HepG2 (cell line): ENCODE measurements around the gene MAP3K2. TPM values are rescaled to one million over a fixed set of nuclear protein-coding genes. Genes with fewer than 3 reads are reported as not detected.

Experiments
- ATF1 ChIP-seq: IDR thresholded peaks from 2 replicates; pipeline ENCODE4 v1.6.1; 2016; ENCODE audit warnings: mild to moderate bottlenecking, control low read depth
- CC2D1A ChIP-seq: sonication (generic); formaldehyde crosslinking; IDR thresholded peaks from 2 replicates; pipeline ENCODE4 v1.8.1; 2023; ENCODE audit warnings: mild to moderate bottlenecking, missing genetic modification reagents
- CENPX ChIP-seq: sonication (generic); formaldehyde crosslinking; IDR thresholded peaks from 2 replicates; pipeline ENCODE4 v1.9.0; 2021; ENCODE audit warnings: mild to moderate bottlenecking, missing genetic modification reagents, moderate library complexity
- ERF ChIP-seq: IDR thresholded peaks from 2 replicates; pipeline ENCODE4 v1.6.1; 2018; ENCODE audit warnings: missing biosample characterization, missing genetic modification reagents
- FOXM1 ChIP-seq: sonication (generic); formaldehyde crosslinking; IDR thresholded peaks from 2 replicates; pipeline ENCODE4 v1.5.0; 2020; ENCODE audit warnings: missing genetic modification reagents
- KDM2A ChIP-seq: sonication (generic); formaldehyde crosslinking; IDR thresholded peaks from 2 replicates; pipeline ENCODE4 v1.4.0; 2020; ENCODE audit warnings: low read depth, missing genetic modification reagents, borderline replicate concordance
- KDM6A ChIP-seq: IDR thresholded peaks from 2 replicates; pipeline ENCODE4 v1.6.1; 2016; ENCODE audit warnings: low read depth
- RBM22 ChIP-seq: fragments of 200-400 bp; formaldehyde crosslinking; optimal IDR thresholded peaks from 2 replicates; pipeline ENCODE3; 2017; ENCODE audit warnings: mild to moderate bottlenecking, low read length, moderate library complexity
- SMAD3 ChIP-seq: sonication (generic); formaldehyde crosslinking; IDR thresholded peaks from 2 replicates; pipeline ENCODE4 v1.4.0; 2020; ENCODE audit warnings: missing genetic modification reagents
- SNAPC2 ChIP-seq: sonication (generic); formaldehyde crosslinking; IDR thresholded peaks from 2 replicates; pipeline ENCODE4 v1.8.1; 2022; ENCODE audit warnings: mild to moderate bottlenecking, missing genetic modification reagents
- SNRNP70 ChIP-seq: fragments of 200-400 bp; formaldehyde crosslinking; IDR thresholded peaks from 2 replicates; pipeline ENCODE4 v1.6.1; 2017; ENCODE audit warnings: mild to moderate bottlenecking, low read depth, low read length, moderate library complexity
- SRF ChIP-seq: IDR thresholded peaks from 2 replicates; pipeline ENCODE4 v1.6.1; 2011; ENCODE audit warnings: mild to moderate bottlenecking, low read depth, low read length, moderate library complexity
- ZNF101 ChIP-seq: sonication (generic); formaldehyde crosslinking; IDR thresholded peaks from 2 replicates; pipeline ENCODE4 v1.4.0; 2020; ENCODE audit warnings: mild to moderate bottlenecking, low read depth, missing genetic modification reagents, borderline replicate concordance
- ZNF235 ChIP-seq: sonication (generic); formaldehyde crosslinking; IDR thresholded peaks from 2 replicates; pipeline ENCODE4 v1.8.1; 2023; ENCODE audit warnings: mild to moderate bottlenecking, missing genetic modification reagents, borderline replicate concordance
- ZNF501 ChIP-seq: sonication (generic); formaldehyde crosslinking; IDR thresholded peaks from 2 replicates; pipeline ENCODE4 v1.5.1; 2020; ENCODE audit warnings: mild to moderate bottlenecking, moderate library complexity, missing genetic modification reagents
- ZNF607 ChIP-seq: sonication (generic); formaldehyde crosslinking; IDR thresholded peaks from 2 replicates; pipeline ENCODE4 v1.5.1; 2020; ENCODE audit warnings: missing genetic modification reagents, mild to moderate bottlenecking, borderline replicate concordance
- ZNF678 ChIP-seq: sonication (generic); formaldehyde crosslinking; IDR thresholded peaks from 2 replicates; pipeline ENCODE4 v1.4.0; 2020; ENCODE audit warnings: mild to moderate bottlenecking, missing genetic modification reagents
- ZNF780A ChIP-seq: sonication (generic); formaldehyde crosslinking; IDR thresholded peaks from 2 replicates; pipeline ENCODE4 v1.8.0; 2022; ENCODE audit warnings: mild to moderate bottlenecking, missing genetic modification reagents, moderate library complexity
- ZNF782 ChIP-seq: sonication (generic); formaldehyde crosslinking; IDR thresholded peaks from 2 replicates; pipeline ENCODE4 v1.4.0; 2020; ENCODE audit warnings: missing genetic modification reagents, mild to moderate bottlenecking, borderline replicate concordance
- polyA plus RNA-seq, 8 experiments: library from polyadenylated mRNA; depleted of rRNA in 3 of 8; stranded (reverse) in 7 of 8; unstranded in 1 of 8; fragments of >200 nt; fragmentation: Illumina TruSeq in 4 of 8; extraction: Trizol in 4 of 8; gene quantifications; 2 replicates each; pipeline versions ENCODE4 v1.2.1 to v1.2.3, GENCODE V29; 2011 to 2016; ENCODE audit warnings: low read depth in 4 of 8, missing spikeins in 1 of 8, mixed read lengths in 1 of 8; ENCODE audit not compliant: insufficient read depth in 1 of 8
- total RNA-seq, 5 experiments: library from RNA; depleted of rRNA; stranded (reverse); fragments of >200 nt; fragmentation: Illumina TruSeq; extraction: Trizol; gene quantifications; 2 replicates each; pipeline ENCODE4 v1.2.3, GENCODE V29; 2016; ENCODE audit warnings: low read depth in 1 of 5
- TF ChIP-seq, protein P1 (sequence below): sonication (generic); formaldehyde crosslinking; conservative IDR thresholded peaks from 2 replicates; pipeline ENCODE4 v1.4.0; 2020; ENCODE audit warnings: missing genetic modification reagents
- TF ChIP-seq, protein P2 (sequence below): IDR thresholded peaks from 2 replicates; pipeline ENCODE4 v1.6.1; 2016; ENCODE audit warnings: missing compliant biosample characterization, missing genetic modification reagents, borderline replicate concordance
- TF ChIP-seq, protein P3 (sequence below): IDR thresholded peaks from 2 replicates; pipeline ENCODE4 v1.6.1; 2016; ENCODE audit warnings: missing compliant biosample characterization, missing genetic modification reagents, borderline replicate concordance

The MAP3K2 gene
- total and polyA plus RNA-seq, 2 of the 13 experiments (the other 11 are each of a cell fraction or from before 2014, with no cell fraction given), result 12.2 to 37.2 TPM

DNA sequence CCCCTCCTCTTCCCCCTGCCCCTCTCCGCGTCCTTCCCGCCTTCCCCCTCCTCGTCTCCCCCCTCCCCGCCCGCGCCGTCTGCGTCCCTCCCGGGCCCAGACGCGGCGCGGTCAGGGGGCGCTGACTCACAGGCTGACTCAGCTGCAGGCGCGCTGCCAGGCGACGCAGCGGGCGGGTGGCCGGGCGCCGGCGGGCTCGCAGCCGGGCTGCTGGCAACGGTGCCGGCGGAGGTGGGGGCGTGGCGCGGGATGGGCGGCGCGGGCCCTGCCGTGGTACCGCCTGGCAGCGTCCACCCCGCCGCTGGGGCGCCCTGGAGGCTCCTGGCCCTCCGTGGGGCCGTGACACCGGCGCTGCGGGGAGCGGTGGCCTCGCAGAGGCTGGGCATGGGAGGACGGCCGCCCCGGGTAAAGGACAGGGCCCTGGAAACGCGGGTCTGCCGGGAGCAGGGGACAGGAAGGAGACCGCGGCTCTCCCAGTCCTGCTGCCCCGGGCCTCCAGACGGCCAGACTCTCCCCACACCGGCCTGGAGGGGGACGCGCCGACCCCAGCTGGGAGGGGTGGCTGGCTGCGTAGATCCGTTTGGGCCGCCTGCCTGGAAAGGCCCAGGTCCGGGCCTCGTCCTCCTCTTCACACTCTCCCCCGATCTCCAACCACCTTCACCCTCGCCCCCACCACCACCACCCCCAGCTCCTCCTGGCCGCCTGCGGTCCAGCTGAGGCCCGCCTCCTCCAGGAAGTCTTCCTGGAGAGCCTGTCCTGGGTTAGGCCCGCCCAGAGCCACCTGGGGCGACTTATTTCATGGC, 20.4 kb upstream of the MAP3K2 start (continued):
- no peak for TF ChIP-seq SNAPC2 (CRISPR knock-in tag)
- TF ChIP-seq ERF (CRISPR knock-in tag), result peak; percentile 34; the same call in 1 of the 2 replicates
- TF ChIP-seq ZNF782 (CRISPR knock-in tag), result peak; percentile 51; the same call in 1 of the 2 replicates
- no peak for TF ChIP-seq ZNF780A (CRISPR knock-in tag)
- peak; percentile 63; the same call in 1 of the 2 replicates for TF ChIP-seq KDM2A (CRISPR knock-in tag)
- TF ChIP-seq ZNF678 (CRISPR knock-in tag), result no peak
- no peak for TF ChIP-seq SNRNP70
- TF ChIP-seq ATF1 (CRISPR knock-in tag), result no peak
- no peak for TF ChIP-seq ZNF501
- 0 out of 2 replicates have a peak, but pooled peaks have one; percentile 32 for TF ChIP-seq ZNF607
- TF ChIP-seq ZNF235, result 0 out of 2 replicates have a peak, but pooled peaks have one; percentile 84
- TF ChIP-seq, protein P1, sequence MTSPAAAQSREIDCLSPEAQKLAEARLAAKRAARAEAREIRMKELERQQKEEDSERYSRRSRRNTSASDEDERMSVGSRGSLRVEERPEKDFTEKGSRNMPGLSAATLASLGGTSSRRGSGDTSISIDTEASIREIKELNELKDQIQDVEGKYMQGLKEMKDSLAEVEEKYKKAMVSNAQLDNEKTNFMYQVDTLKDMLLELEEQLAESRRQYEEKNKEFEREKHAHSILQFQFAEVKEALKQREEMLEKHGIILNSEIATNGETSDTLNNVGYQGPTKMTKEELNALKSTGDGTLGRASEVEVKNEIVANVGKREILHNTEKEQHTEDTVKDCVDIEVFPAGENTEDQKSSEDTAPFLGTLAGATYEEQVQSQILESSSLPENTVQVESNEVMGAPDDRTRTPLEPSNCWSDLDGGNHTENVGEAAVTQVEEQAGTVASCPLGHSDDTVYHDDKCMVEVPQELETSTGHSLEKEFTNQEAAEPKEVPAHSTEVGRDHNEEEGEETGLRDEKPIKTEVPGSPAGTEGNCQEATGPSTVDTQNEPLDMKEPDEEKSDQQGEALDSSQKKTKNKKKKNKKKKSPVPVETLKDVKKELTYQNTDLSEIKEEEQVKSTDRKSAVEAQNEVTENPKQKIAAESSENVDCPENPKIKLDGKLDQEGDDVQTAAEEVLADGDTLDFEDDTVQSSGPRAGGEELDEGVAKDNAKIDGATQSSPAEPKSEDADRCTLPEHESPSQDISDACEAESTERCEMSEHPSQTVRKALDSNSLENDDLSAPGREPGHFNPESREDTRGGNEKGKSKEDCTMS (CRISPR knock-in tag), result no peak
- TF ChIP-seq, protein P2, sequence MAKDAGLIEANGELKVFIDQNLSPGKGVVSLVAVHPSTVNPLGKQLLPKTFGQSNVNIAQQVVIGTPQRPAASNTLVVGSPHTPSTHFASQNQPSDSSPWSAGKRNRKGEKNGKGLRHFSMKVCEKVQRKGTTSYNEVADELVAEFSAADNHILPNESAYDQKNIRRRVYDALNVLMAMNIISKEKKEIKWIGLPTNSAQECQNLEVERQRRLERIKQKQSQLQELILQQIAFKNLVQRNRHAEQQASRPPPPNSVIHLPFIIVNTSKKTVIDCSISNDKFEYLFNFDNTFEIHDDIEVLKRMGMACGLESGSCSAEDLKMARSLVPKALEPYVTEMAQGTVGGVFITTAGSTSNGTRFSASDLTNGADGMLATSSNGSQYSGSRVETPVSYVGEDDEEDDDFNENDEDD (CRISPR knock-in tag), result peak; percentile 87; the same call in 1 of the 2 replicates
- TF ChIP-seq SMAD3, result 0 out of 2 replicates have a peak, but pooled peaks have one; percentile 10
- TF ChIP-seq CC2D1A (CRISPR knock-in tag), result no peak
- TF ChIP-seq RBM22, result no peak
- no peak for TF ChIP-seq SRF
- TF ChIP-seq, protein P3, sequence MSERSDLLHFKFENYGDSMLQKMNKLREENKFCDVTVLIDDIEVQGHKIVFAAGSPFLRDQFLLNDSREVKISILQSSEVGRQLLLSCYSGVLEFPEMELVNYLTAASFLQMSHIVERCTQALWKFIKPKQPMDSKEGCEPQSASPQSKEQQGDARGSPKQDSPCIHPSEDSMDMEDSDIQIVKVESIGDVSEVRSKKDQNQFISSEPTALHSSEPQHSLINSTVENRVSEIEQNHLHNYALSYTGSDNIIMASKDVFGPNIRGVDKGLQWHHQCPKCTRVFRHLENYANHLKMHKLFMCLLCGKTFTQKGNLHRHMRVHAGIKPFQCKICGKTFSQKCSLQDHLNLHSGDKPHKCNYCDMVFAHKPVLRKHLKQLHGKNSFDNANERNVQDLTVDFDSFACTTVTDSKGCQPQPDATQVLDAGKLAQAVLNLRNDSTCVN (CRISPR knock-in tag), result peak; percentile 34; the same call in 1 of the 2 replicates
- no peak for TF ChIP-seq FOXM1
- TF ChIP-seq CENPX (CRISPR knock-in tag), result no peak
- no peak for TF ChIP-seq ZNF101 (CRISPR knock-in tag)
- no peak for TF ChIP-seq KDM6A (CRISPR knock-in tag)
